Sigmoid colon (tissue), 7 donors: ENCODE results near the gene CASP1. TPM values are rescaled to one million over a fixed set of nuclear protein-coding genes. Genes with fewer than 3 reads are reported as not detected.

ENCODE experiments used
- DNase-seq: peaks from one replicate; pipeline ENCODE4 v3.0.0-alpha.2; 2019
- H3K27ac ChIP-seq, 4 donors: fragments of 200-600 bp; sonication (generic); one replicate each; pipeline ENCODE4 v1.5.1; 2016 to 2019; ENCODE audit warnings: mild to moderate bottlenecking in 1 of 4
- H3K27me3 ChIP-seq, 3 donors: fragments of 200-600 bp; sonication (generic); one replicate each; pipeline ENCODE4 v1.5.1; 2019; ENCODE audit warnings: mild to moderate bottlenecking in 1 of 3
- H3K36me3 ChIP-seq, 4 donors: fragments of 200-600 bp; sonication (generic); one replicate each; pipeline ENCODE4 v1.5.1; 2016 to 2019
- H3K4me1 ChIP-seq, 4 donors: fragments of 200-600 bp; sonication (generic); one replicate each; pipeline ENCODE4 v1.5.1; 2017 to 2019
- H3K4me3 ChIP-seq, 4 donors: fragments of 200-600 bp; sonication (generic); one replicate each; pipeline ENCODE4 v1.5.1; 2017 to 2019; ENCODE audit warnings: mild to moderate bottlenecking in 2 of 4, moderate library complexity in 1 of 4
- H3K9me3 ChIP-seq, 4 donors: fragments of 200-600 bp in 3 of 4; sonication (generic) in 3 of 4; one replicate each; pipeline versions ENCODE4 v1.5.1 to v1.6.1; 2013 to 2019
- EP300 ChIP-seq, 4 donors: sonication (generic); formaldehyde crosslinking; IDR thresholded peaks; one replicate each; pipeline ENCODE4 v1.6.1; 2017; ENCODE audit warnings: antibody characterized with exemption in 4 of 4
- POLR2A ChIP-seq, 2 donors: fragments of 450-650 bp; IDR thresholded peaks; one replicate each; pipeline ENCODE4 v1.6.1; 2016; ENCODE audit warnings: antibody characterized with exemption in 2 of 2, mild to moderate bottlenecking in 2 of 2, moderate library complexity in 2 of 2
- POLR2AphosphoS5 ChIP-seq, 4 donors: sonication (generic); formaldehyde crosslinking; IDR thresholded peaks; one replicate each; pipeline ENCODE4 v1.6.1; 2017; ENCODE audit warnings: antibody characterized with exemption in 4 of 4
- WGBS, 2 donors: extraction: QIAGEN DNeasy Blood & Tissue Kit; methylation state at CpG; one replicate each; pipeline ENCODE4 v1.1.7; 2013; 5-methylcytosine and 5-hydroxymethylcytosine counted together
- intact Hi-C: fragments of 100-400 bp; cut with DNase I; formaldehyde crosslinking; loops from one replicate; pipeline ENCODE4 v1.15.1; 2023
- polyA plus RNA-seq, 3 donors: library from polyadenylated mRNA; stranded (reverse); fragments of 200-250 nt; gene quantifications; one replicate each; pipeline ENCODE4 v1.2.3, GENCODE V29; 2013
- total RNA-seq, 4 donors: library from RNA; depleted of rRNA; stranded (reverse); fragments of >200 nt; gene quantifications; one replicate each; pipeline ENCODE4 v1.1.0, GENCODE V29; 2016
- TF ChIP-seq, protein P1 (sequence below), 4 experiments: fragments of 450-650 bp in 3 of 4; fragments of 200-600 bp in 1 of 4; IDR thresholded peaks; one replicate each; pipeline ENCODE4 v1.5.1; 2016 to 2019; ENCODE audit warnings: antibody characterized with exemption in 4 of 4, mild to moderate bottlenecking in 3 of 4, moderate library complexity in 2 of 4
- donor health status: healthy with polysubstance abuse.
- donor health status: Bipolar disorder and iron deficiency.
- donor health status: healthy.

Gene CASP1
- total and polyA plus RNA-seq, 7 donors: 8.3 to 192 (median 14.3) TPM

DNA sequence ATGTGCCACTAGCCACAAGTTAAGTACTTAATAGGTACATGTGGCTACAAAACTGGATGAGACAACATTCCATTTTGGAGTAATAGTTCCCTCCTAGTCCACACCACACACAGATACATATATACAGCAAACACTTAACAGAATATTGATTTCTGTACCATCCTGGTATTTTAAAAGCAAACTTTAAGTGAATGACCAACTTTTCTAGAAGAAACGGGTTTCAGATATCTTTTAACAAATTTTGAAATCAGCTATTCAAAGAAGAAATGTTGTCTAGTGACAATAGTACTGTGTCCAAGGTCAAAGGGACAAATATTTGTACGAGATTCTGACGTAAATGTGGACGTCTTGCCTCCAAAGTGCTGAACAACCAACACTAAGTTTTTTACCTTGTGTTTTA, 22.5 kb upstream of the CASP1 start:
- H3K9me3 ChIP-seq: no peaks in the 10 kb centered on the region
- intact Hi-C loops: no loop called here
- no peaks in the 10 kb centered on the region for H3K4me1 ChIP-seq
- H3K27ac ChIP-seq: no peak overlapping the region
- no peaks in the 10 kb centered on the region for H3K36me3 ChIP-seq
- WGBS, 2 donors: 70 to 71% methylated on average over 4 of the region's 4 CpGs
- H3K27me3 ChIP-seq: no peaks in the 10 kb centered on the region
- H3K4me3 ChIP-seq: no peak overlapping the region
- no peak for DNase-seq
- TF ChIP-seq EP300 (IDR thresholded peaks at IDR 0.05): no peak

DNA sequence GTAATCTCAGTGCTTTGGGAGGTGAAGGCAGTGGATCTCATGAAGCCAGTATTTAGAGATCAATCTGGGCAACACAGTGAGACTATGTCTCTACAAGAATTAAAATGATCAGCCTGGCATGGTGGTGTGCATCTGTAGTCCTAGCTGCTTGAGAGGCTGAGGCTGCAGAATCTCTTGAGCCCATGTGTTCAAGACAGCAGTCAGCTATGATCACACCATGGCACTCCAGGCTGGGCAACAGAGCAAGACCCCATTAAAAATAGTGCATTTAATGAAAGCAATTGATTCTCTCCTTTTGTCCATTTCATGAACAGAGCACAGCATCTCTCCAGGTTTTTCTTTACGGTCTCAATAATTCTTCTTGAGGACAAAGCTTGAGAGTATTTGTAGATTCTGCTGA, 21.5 kb upstream of the CASP1 start:
- intact Hi-C loops: no loop called here
- Histone ChIP-seq H3K36me3 (no peaks in the 10 kb centered on the region), H3K9me3 (no peaks in the 10 kb centered on the region), H3K4me1 (no peaks in the 10 kb centered on the region), H3K4me3 (no peak overlapping the region), H3K27me3 (no peaks in the 10 kb centered on the region), H3K27ac (no peak overlapping the region)
- TF ChIP-seq, protein P1, sequence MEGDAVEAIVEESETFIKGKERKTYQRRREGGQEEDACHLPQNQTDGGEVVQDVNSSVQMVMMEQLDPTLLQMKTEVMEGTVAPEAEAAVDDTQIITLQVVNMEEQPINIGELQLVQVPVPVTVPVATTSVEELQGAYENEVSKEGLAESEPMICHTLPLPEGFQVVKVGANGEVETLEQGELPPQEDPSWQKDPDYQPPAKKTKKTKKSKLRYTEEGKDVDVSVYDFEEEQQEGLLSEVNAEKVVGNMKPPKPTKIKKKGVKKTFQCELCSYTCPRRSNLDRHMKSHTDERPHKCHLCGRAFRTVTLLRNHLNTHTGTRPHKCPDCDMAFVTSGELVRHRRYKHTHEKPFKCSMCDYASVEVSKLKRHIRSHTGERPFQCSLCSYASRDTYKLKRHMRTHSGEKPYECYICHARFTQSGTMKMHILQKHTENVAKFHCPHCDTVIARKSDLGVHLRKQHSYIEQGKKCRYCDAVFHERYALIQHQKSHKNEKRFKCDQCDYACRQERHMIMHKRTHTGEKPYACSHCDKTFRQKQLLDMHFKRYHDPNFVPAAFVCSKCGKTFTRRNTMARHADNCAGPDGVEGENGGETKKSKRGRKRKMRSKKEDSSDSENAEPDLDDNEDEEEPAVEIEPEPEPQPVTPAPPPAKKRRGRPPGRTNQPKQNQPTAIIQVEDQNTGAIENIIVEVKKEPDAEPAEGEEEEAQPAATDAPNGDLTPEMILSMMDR (IDR thresholded peaks at IDR 0.05): no peak
- TF ChIP-seq EP300 (IDR thresholded peaks at IDR 0.05) (no peak), POLR2AphosphoS5 (IDR thresholded peaks at IDR 0.05) (no peak), POLR2A (IDR thresholded peaks at IDR 0.05) (no peak)
- WGBS, 2 donors: 93 to 100% methylated on average over 1 of the region's 1 CpG
- no peak for DNase-seq

DNA sequence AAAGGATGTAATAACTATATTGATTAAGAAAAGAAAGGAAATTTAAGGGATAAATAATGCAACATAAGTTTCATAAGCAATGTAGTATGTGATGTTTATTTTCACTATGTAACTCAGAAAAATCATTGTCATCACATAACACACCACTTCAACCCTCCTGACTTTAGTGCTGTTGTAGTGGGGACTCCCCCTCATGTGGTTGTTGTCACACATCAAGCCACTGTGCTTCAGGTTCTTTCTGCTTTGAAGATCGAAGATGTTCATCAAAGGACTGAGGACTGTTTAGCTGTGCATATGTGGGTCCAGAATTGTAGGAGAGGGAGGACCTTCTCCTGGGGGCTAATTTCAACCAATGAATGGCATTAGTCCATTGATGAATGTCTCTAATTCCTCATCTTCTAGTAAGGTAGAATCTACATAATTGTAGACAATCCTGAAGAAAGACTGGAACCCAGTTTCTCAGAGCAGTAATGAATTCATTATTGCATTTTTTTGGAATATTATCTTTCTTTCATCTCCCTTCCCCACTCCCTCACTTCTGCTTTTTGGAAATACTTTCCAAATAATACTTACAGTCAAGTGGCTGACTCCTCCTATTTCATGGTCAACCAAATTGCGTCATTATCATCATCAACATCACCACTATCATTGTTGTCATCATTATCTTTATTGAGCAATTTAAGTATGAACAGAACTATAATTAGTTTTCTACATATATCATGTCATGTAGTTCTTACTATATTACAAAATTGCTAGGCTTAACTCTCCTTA, 20.0 kb upstream of the CASP1 start:
- no peaks in the 10 kb centered on the region for H3K27me3 ChIP-seq

DNA sequence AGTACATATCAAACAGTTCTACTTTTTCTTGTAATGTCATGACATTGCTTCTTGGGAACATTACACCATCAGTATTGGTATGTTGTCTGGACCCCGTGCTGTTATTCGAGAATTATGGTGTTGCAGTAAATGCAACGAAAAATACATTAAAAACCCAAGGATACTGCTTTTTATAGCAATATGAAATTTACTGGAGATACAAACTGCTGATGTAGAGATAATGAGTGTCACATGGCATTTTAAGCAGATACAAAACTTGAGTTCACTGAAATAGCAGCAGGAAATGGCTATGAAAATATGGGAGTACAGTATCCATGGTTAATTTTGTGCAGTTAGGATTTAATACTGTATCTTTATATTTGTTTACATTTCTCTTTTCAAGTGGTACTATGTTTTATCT, 17.5 kb upstream of the CASP1 start:
- no peak for DNase-seq
- 88 to 89% methylated on average over 3 of the region's 3 CpGs for WGBS, 2 donors
- no peak for TF ChIP-seq EP300 (IDR thresholded peaks at IDR 0.05)
- no peak for TF ChIP-seq POLR2A (IDR thresholded peaks at IDR 0.05)
- no peak for TF ChIP-seq POLR2AphosphoS5 (IDR thresholded peaks at IDR 0.05)
- TF ChIP-seq, protein P1 (IDR thresholded peaks at IDR 0.05): no peak
- no peak overlapping the region for H3K4me3 ChIP-seq
- H3K9me3 ChIP-seq: no peaks in the 10 kb centered on the region
- no peak overlapping the region for H3K27ac ChIP-seq
- H3K27me3 ChIP-seq: no peaks in the 10 kb centered on the region
- H3K4me1 ChIP-seq: peaks cover 0 to 1% (median under 1%) of the 10 kb centered on the region in 4 donors
- H3K36me3 ChIP-seq: no peaks in the 10 kb centered on the region
- intact Hi-C loops: no loop called here

More for the DNA sequence above, 20.0 kb upstream of the CASP1 start:
- 43 to 61% methylated on average over 2 of the region's 2 CpGs for WGBS, 2 donors
- no peaks in the 10 kb centered on the region for H3K4me1 ChIP-seq
- no peak overlapping the region for H3K4me3 ChIP-seq
- TF ChIP-seq POLR2A (IDR thresholded peaks at IDR 0.05): no peak
- TF ChIP-seq, protein P1 (IDR thresholded peaks at IDR 0.05): no peak
- TF ChIP-seq POLR2AphosphoS5 (IDR thresholded peaks at IDR 0.05): no peak
- TF ChIP-seq EP300 (IDR thresholded peaks at IDR 0.05): no peak
- no peak for DNase-seq
- intact Hi-C loops: no loop called here
- no peaks in the 10 kb centered on the region for H3K36me3 ChIP-seq
- no peak overlapping the region for H3K27ac ChIP-seq
- H3K9me3 ChIP-seq: no peaks in the 10 kb centered on the region

DNA sequence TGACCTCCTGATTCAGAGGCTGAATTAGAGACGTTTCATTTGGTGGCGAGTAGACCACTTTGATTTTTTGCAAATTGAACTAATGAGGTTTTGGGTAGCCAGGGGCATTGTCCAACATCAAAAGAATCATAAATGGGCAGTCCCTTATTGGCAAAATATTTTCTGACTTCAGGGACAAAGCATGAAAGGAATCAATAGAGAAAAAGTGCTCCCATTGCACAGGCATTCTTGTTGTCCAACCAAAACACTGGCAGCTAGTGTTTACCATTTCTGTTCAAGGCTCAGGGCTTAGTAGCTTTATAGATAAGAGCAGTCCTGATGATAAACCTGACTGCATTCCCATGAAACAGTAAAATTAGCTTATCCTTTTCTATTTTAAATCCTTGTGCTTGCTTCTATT, 16.6 kb upstream of the CASP1 start:
- no peaks in the 10 kb centered on the region for H3K27me3 ChIP-seq
- H3K27ac ChIP-seq: no peak overlapping the region
- no peak for DNase-seq
- H3K9me3 ChIP-seq: no peaks in the 10 kb centered on the region
- H3K4me1 ChIP-seq: peaks cover 0 to 11% (median 7%) of the 10 kb centered on the region in 4 donors
- no peak for TF ChIP-seq EP300 (IDR thresholded peaks at IDR 0.05)
- no peak for TF ChIP-seq POLR2A (IDR thresholded peaks at IDR 0.05)
- TF ChIP-seq POLR2AphosphoS5 (IDR thresholded peaks at IDR 0.05): no peak
- TF ChIP-seq, protein P1 (IDR thresholded peaks at IDR 0.05): no peak
- 92 to 94% methylated on average over 2 of the region's 2 CpGs for WGBS, 2 donors
- no peaks in the 10 kb centered on the region for H3K36me3 ChIP-seq
- no peak overlapping the region for H3K4me3 ChIP-seq
- intact Hi-C loops: no loop called here
